Measurements from ENCODE around the gene TXNRD1.

Gene TXNRD1

GRCh38 chr12:104340177-104340576 is 124.6 kb downstream of the TXNRD1 start:
- Histone ChIP-seq H3K27ac (no peak overlapping the region), H3K36me3 (ENCODE audit: control insufficient read depth, insufficient read depth, low read length) (no peaks in the 10 kb centered on the region)

DNA sequence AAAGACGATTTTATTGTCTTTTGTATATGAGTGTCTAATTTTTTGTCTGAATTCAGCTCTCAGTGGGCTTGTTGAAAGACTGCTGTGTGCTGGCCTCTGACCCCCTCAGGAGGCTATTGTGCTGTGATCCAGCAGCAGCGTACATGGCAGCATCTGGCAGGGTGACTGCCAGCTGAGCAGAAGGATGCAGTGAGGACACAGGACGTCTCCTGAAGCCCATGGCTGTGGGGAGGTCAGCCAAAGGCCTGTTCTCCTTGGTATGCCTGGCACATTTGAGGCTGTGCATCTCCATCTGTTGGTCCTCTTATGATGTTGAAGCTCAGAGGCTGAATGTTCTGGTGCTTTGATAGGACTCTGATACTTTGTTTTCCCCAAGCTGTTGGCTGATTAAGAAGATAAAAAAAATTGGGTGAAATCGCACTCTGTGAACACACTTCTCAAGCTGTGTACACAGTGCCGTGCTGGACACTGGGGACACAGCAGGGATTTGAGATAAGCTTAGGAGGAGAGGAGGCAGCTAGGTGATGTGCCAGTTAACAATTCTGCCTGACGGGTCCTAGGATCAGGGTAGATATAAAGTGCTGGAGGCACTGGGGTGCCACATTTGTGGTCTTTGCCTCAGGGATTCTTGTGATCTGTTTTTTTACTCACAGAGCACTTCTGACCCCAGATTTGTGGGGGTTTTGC is 125.5 kb downstream of the TXNRD1 start:
- Histone ChIP-seq H3K9ac (no peak overlapping the region), H2AFZ (no peak overlapping the region), H3K4me2 (ENCODE audit: low read length) (no peak overlapping the region), H3K36me3 (ENCODE audit: control insufficient read depth, insufficient read depth, low read length) (no peaks in the 10 kb centered on the region), H3K4me3 (ENCODE audit: low read depth, low read length) (no peak overlapping the region), H3K27ac (no peak overlapping the region), H3K79me2 (peaks cover 2% of the 10 kb centered on the region), H3K9me3 (ENCODE audit: control insufficient read depth, low read length) (no peaks in the 10 kb centered on the region), H3K27me3 (ENCODE audit: control insufficient read depth, insufficient read depth, low read length) (no peaks in the 10 kb centered on the region), H3K4me1 (no peaks in the 10 kb centered on the region)
- TF ChIP-seq, protein P1, sequence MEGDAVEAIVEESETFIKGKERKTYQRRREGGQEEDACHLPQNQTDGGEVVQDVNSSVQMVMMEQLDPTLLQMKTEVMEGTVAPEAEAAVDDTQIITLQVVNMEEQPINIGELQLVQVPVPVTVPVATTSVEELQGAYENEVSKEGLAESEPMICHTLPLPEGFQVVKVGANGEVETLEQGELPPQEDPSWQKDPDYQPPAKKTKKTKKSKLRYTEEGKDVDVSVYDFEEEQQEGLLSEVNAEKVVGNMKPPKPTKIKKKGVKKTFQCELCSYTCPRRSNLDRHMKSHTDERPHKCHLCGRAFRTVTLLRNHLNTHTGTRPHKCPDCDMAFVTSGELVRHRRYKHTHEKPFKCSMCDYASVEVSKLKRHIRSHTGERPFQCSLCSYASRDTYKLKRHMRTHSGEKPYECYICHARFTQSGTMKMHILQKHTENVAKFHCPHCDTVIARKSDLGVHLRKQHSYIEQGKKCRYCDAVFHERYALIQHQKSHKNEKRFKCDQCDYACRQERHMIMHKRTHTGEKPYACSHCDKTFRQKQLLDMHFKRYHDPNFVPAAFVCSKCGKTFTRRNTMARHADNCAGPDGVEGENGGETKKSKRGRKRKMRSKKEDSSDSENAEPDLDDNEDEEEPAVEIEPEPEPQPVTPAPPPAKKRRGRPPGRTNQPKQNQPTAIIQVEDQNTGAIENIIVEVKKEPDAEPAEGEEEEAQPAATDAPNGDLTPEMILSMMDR (IDR thresholded peaks at IDR 0.05) = no peak

More at GRCh38 chr12:104340177-104340576, 124.6 kb downstream of the TXNRD1 start:
- no peaks in the 10 kb centered on the region for H3K9me3 ChIP-seq (ENCODE audit: control insufficient read depth, low read length)
- no peak overlapping the region for H3K4me3 ChIP-seq (ENCODE audit: low read depth, low read length)
- peaks cover 2% of the 10 kb centered on the region for H3K79me2 ChIP-seq
- no peaks in the 10 kb centered on the region for H3K4me1 ChIP-seq
- TF ChIP-seq, protein P1 (IDR thresholded peaks at IDR 0.05) = no peak
- H3K27me3 ChIP-seq (ENCODE audit: control insufficient read depth, insufficient read depth, low read length) = no peaks in the 10 kb centered on the region
- no peak overlapping the region for H3K9ac ChIP-seq
- no peak overlapping the region for H3K4me2 ChIP-seq (ENCODE audit: low read length)
- H2AFZ ChIP-seq = no peak overlapping the region

DNA sequence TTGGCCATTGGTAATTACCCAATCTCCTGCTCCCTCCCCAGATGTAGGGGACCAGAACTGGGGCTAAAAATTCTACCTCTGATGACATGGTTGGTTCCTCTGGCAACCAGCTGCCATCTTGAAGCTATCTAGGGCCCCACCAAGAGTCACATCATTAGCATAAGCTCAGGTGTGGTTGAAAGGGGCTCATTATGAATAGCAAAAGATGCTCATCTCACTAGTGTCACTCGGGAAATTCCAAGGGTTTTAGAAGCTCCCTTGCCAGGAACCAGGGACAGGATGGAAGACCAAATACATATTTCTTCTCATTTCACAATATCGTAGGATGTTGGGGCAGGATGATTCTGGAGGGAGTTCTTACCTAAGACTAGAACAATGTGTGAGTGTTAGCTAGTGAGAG is 126.6 kb downstream of the TXNRD1 start:
- Histone ChIP-seq H3K9ac (no peak overlapping the region), H3K4me1 (no peaks in the 10 kb centered on the region), H3K36me3 (ENCODE audit: control insufficient read depth, insufficient read depth, low read length) (no peaks in the 10 kb centered on the region), H3K27ac (no peak overlapping the region), H3K9me3 (ENCODE audit: control insufficient read depth, low read length) (no peaks in the 10 kb centered on the region), H3K4me3 (ENCODE audit: low read depth, low read length) (no peak overlapping the region), H2AFZ (no peak overlapping the region), H3K27me3 (ENCODE audit: control insufficient read depth, insufficient read depth, low read length) (no peaks in the 10 kb centered on the region), H3K79me2 (peaks cover 2% of the 10 kb centered on the region), H3K4me2 (ENCODE audit: low read length) (no peak overlapping the region)
- TF ChIP-seq, protein P1 (IDR thresholded peaks at IDR 0.05) = no peak

DNA sequence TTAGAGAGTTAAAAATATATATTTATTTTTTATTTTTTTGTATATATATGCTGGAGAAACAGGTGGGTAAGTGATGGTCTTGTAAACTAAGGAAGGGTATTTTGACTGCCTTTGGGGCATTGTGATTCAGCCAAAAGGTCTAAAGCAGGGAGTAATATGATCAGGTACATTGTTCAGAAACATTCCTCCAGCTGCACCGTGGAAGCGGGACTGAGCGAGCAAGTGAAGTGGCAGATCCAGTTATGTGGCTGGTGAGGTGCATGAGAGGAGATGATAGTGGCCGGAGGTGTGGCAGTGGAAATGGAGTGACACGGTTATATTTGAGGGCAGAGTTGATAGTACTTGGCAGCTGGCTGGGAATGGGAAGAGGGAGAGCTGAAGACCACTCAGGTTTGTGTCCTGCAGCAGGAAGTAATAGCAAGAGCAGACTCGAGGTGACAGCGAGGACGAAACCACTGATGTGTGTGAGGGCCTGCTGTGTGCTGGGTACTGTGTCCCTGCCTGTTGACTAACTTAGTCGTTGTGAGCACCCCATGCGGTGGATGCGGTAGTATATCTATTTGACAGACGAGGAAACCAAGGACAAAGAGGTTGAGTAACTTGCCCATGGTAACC is 127.2 kb downstream of the TXNRD1 start:
- Histone ChIP-seq H2AFZ (no peak overlapping the region), H3K4me1 (no peaks in the 10 kb centered on the region), H3K9ac (no peak overlapping the region), H3K27me3 (ENCODE audit: control insufficient read depth, insufficient read depth, low read length) (no peaks in the 10 kb centered on the region), H3K4me3 (ENCODE audit: low read depth, low read length) (no peak overlapping the region), H3K36me3 (ENCODE audit: control insufficient read depth, insufficient read depth, low read length) (no peaks in the 10 kb centered on the region), H3K27ac (no peak overlapping the region), H3K79me2 (peaks cover 2% of the 10 kb centered on the region), H3K9me3 (ENCODE audit: control insufficient read depth, low read length) (no peaks in the 10 kb centered on the region), H3K4me2 (ENCODE audit: low read length) (no peak overlapping the region)
- TF ChIP-seq, protein P1 (IDR thresholded peaks at IDR 0.05) = no peak

DNA sequence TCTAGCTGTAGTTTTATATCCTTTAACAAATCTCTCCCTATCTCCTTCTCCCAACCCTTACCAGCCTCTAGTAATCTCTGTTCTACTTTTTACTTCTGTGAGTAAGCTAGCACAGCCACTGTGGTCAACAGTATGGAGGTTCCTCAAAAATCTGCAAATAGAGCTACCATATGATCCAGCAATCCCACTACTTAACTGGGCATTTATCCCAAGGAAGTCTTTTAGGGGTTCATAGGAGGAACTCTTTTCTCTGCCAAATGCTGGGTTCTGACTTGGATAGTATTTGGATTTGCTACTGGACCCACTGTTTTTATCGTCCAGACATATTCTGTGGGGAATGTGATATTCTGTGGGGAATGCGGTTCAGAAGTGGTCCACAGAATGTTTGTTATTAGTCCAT is 129.1 kb downstream of the TXNRD1 start:
- Histone ChIP-seq H3K36me3 (ENCODE audit: control insufficient read depth, insufficient read depth, low read length) (no peaks in the 10 kb centered on the region), H3K79me2 (no peaks in the 10 kb centered on the region)
- TF ChIP-seq, protein P1 (IDR thresholded peaks at IDR 0.05) = no peak

More for the DNA sequence above, 129.1 kb downstream of the TXNRD1 start:
- Histone ChIP-seq H3K4me1 (no peaks in the 10 kb centered on the region), H2AFZ (no peak overlapping the region), H3K27ac (no peak overlapping the region), H3K4me3 (ENCODE audit: low read depth, low read length) (no peak overlapping the region), H3K27me3 (ENCODE audit: control insufficient read depth, insufficient read depth, low read length) (no peaks in the 10 kb centered on the region), H3K9me3 (ENCODE audit: control insufficient read depth, low read length) (no peaks in the 10 kb centered on the region), H3K9ac (no peak overlapping the region), H3K4me2 (ENCODE audit: low read length) (no peak overlapping the region)

Data from parathyroid adenoma (tissue), 2 donors.